Measurements from ENCODE around the gene PCDHA4. TPM values are rescaled to one million over a fixed set of nuclear protein-coding genes. Genes with fewer than 3 reads are reported as not detected.
"Not testable (repeated sequence)": the region's sequence is repeated elsewhere in the genome, so short reads cannot be mapped to it uniquely, and the experiment has no call there.

PCDHA4 gene
- total RNA-seq, 1 donor from 2014 or later = 0.08 TPM

DNA sequence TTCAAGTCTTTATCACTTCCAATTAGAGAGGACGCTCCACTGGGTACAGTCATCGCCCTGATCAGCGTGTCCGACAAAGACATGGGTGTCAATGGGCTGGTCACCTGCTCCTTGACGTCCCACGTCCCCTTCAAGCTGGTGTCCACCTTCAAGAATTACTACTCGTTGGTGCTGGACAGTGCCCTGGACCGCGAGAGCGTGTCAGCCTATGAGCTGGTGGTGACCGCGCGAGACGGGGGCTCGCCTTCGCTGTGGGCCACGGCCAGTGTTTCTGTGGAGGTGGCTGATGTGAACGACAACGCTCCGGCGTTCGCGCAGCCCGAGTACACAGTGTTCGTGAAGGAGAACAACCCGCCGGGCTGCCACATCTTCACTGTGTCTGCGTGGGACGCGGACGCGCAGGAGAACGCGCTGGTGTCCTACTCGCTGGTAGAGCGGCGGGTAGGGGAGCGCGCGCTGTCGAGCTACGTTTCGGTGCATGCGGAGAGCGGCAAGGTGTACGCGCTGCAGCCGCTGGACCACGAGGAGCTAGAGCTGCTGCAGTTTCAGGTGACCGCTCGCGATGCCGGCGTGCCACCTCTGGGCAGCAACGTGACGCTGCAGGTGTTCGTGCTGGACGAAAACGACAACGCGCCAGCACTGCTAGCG is 1.5 kb downstream of the PCDHA4 start:
- peak; percentile 55 for DNase-seq (ENCODE audit: missing footprints)
- ATAC-seq; intact Hi-C loops (cut with DNase I): not testable (repeated sequence)

GRCh38 chr5:140808889-140809291 is 2.0 kb downstream of the PCDHA4 start:
- no peak for ATAC-seq
- intact Hi-C loops (cut with DNase I) = no loop called here
- DNase-seq (ENCODE audit: missing footprints) = no peak

- DNase-seq (ENCODE audit: missing footprints) = peak; percentile 54
- intact Hi-C loops (cut with DNase I) = no loop called here
- ATAC-seq = no peak
Observed at GRCh38 chr5:140821375-140822280, 14.8 kb downstream of the PCDHA4 start, which contains the start of gene PCDHA5. PCDHA5 (plus strand) TSS chr5:140821613.

GRCh38 chr5:140822281-140822629 is 15.4 kb downstream of the PCDHA4 start:
- DNase-seq (ENCODE audit: missing footprints) (no peak), ATAC-seq (no peak)
- intact Hi-C loops (cut with DNase I) = no loop called here

DNA sequence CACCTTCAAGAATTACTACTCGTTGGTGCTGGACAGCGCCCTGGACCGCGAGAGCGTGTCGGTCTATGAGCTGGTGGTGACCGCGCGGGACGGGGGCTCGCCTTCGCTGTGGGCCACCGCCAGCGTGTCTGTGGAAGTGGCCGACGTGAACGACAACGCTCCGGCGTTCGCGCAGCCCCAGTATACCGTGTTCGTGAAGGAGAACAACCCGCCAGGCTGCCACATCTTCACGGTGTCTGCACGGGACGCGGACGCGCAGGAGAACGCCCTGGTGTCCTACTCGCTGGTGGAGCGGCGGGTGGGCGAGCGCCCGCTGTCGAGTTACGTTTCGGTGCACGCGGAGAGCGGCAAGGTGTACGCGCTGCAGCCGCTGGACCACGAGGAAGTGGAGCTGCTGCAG is 16.1 kb downstream of the PCDHA4 start:
- ATAC-seq; DNase-seq (ENCODE audit: missing footprints); intact Hi-C loops (cut with DNase I): not testable (repeated sequence)

GRCh38 chr5:140823475-140823874 is 16.6 kb downstream of the PCDHA4 start:
- ATAC-seq (no peak), DNase-seq (ENCODE audit: missing footprints) (peak; percentile 68)
- intact Hi-C loops (cut with DNase I) = no loop called here

GRCh38 chr5:140827704-140828361 is 21.0 kb downstream of the PCDHA4 start, which contains the start of gene PCDHA6:
PCDHA6 (plus strand) TSS chr5:140827960; CDS start chr5:140828092, 132 bp downstream.
- intact Hi-C loops (cut with DNase I) = no loop called here
- DNase-seq (ENCODE audit: missing footprints) (no peak), ATAC-seq (no peak)

DNA sequence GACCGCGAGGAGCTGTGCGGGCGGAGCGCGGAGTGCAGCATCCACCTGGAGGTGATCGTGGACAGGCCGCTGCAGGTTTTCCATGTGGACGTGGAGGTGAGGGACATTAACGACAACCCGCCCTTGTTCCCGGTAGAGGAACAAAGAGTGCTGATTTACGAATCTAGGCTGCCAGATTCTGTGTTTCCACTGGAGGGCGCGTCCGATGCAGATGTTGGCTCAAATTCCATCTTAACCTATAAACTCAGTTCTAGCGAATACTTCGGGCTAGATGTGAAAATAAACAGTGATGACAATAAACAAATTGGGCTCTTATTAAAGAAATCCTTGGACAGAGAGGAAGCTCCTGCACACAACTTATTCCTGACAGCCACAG is 21.5 kb downstream of the PCDHA4 start:
- intact Hi-C loops (cut with DNase I) = no loop called here
- DNase-seq (ENCODE audit: missing footprints) = no peak
- no peak for ATAC-seq

DNA sequence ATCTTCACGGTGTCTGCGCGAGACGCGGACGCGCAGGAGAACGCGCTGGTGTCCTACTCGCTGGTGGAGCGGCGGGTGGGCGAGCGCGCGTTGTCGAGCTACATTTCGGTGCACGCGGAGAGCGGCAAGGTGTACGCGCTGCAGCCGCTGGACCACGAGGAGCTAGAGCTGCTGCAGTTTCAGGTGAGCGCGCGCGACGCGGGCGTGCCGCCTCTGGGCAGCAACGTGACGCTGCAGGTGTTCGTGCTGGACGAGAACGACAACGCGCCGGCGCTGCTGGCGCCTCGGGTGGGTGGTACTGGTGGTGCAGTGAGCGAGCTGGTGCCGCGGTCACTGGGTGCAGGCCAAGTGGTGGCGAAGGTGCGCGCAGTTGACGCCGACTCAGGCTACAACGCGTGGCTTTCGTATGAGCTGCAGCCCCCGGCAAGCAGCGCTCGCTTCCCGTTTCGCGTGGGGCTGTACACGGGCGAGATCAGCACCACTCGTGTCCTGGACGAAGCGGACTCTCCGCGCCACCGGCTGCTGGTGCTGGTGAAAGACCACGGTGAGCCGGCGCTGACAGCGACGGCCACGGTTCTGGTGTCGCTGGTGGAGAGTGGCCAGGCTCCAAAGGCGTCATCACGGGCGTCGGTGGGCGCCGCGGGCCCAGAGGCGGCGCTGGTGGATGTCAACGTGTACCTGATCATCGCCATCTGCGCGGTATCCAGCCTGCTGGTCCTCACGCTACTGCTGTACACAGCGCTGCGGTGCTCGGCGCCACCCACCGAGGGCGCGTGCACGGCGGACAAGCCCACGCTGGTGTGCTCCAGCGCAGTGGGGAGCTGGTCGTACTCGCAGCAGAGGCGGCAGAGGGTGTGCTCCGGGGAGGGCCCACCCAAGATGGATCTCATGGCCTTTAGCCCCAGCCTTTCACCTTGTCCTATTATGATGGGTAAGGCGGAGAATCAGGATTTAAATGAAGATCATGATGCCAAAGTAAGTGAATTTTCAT is 22.9 kb downstream of the PCDHA4 start:
- peak; percentile 62 for DNase-seq (ENCODE audit: missing footprints)
- not testable (repeated sequence) for ATAC-seq
- intact Hi-C loops (cut with DNase I) = loop anchor here (10.0 kb wide), 1 partner anchor 215 kb away; no protein-coding TSS in a partner anchor

- no peak for DNase-seq (ENCODE audit: missing footprints)
- ATAC-seq = no peak
- intact Hi-C loops (cut with DNase I) = loop anchor here (10.0 kb wide), 1 partner anchor 211 kb away; no protein-coding TSS in a partner anchor
Observed at GRCh38 chr5:140833993-140834392, 27.1 kb downstream of the PCDHA4 start, which contains the start of gene PCDHA7. PCDHA7 (plus strand) TSS chr5:140834269; CDS start chr5:140834384, 115 bp downstream.

GRCh38 chr5:140834439-140835008 is 27.7 kb downstream of the PCDHA4 start:
- ATAC-seq; DNase-seq (ENCODE audit: missing footprints): not testable (repeated sequence)
- intact Hi-C loops (cut with DNase I) = loop anchor here (10.0 kb wide), 1 partner anchor 210 kb away; no protein-coding TSS in a partner anchor

DNA sequence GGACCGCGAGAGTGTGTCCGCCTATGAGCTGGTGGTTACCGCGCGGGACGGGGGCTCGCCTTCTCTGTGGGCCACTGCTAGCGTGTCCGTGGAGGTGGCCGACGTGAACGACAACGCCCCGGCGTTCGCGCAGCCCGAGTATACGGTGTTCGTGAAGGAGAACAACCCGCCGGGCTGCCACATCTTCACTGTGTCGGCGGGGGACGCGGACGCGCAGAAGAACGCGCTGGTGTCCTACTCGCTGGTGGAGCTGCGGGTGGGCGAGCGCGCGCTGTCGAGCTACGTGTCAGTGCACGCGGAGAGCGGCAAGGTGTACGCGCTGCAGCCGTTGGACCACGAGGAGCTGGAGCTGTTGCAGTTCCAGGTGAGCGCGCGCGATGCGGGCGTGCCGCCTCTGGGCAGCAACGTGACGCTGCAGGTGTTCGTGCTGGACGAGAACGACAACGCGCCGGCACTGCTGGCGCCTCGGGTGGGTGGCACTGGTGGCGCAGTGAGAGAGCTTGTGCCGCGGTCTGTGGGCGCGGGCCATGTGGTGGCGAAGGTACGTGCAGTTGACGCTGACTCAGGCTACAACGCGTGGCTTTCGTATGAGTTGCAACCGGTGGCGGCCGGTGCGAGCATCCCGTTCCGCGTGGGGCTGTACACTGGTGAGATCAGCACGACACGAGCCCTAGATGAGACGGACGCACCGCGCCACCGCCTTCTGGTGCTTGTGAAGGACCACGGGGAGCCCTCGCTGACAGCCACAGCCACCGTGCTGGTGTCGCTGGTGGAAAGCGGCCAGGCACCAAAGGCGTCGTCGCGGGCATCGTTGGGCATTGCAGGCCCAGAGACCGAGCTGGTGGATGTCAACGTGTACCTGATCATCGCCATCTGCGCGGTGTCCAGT is 29.0 kb downstream of the PCDHA4 start:
- peak; percentile 59 for DNase-seq (ENCODE audit: missing footprints)

GRCh38 chr5:140840978-140841962 is 34.4 kb downstream of the PCDHA4 start, which contains the start of gene PCDHA8:
PCDHA8 (plus strand) TSS chr5:140841187; CDS start chr5:140841322, 135 bp downstream.
- intact Hi-C loops (cut with DNase I) = no loop called here
- DNase-seq (ENCODE audit: missing footprints) (no peak), ATAC-seq (no peak)

More for the DNA sequence above, 29.0 kb downstream of the PCDHA4 start:
- intact Hi-C loops (cut with DNase I) = loop anchor here (10.0 kb wide), 1 partner anchor 209 kb away; no protein-coding TSS in a partner anchor
- no peak for ATAC-seq

DNA sequence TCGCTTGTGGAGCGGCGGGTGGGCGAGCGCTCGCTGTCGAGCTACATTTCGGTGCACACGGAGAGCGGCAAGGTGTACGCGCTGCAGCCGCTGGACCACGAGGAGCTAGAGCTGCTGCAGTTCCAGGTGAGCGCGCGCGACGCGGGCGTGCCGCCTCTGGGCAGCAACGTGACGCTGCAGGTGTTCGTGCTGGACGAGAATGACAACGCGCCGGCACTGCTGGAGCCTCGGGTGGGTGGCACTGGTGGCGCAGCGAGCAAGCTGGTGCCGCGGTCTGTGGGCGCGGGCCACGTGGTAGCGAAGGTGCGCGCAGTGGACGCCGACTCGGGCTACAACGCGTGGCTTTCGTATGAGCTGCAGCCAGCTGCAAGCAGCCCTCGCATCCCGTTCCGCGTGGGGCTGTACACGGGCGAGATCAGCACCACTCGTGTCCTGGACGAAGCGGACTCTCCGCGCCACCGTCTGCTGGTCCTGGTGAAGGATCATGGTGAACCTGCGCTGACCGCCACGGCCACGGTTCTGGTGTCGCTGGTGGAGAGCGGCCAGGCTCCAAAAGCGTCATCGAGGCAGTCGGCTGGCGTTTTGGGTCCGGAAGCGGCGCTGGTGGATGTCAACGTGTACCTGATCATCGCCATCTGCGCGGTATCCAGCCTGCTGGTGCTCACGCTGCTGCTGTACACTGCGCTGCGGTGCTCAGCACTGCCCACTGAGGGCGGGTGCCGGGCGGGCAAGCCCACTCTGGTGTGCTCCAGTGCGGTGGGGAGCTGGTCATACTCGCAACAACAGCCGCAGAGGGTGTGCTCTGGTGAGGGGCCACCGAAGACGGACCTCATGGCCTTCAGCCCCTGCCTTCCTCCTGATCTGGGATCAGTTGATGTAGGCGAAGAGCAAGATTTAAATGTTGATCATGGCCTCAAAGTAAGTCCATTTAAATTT is 36.2 kb downstream of the PCDHA4 start:
- ATAC-seq = no peak
- no peak for DNase-seq (ENCODE audit: missing footprints)
- intact Hi-C loops (cut with DNase I) = no loop called here

Measured in Right ventricle myocardium inferior (tissue), 1 donor.